OCI-LY1 (cell line): ENCODE data around the gene PTPRT.

Experiments used
- H2AFZ ChIP-seq: fragments of 200-600 bp; sonication (generic), shearing (Covaris generic); 2 replicates; pipeline ENCODE4 v1.6.0; 2014; ENCODE audit warnings: antibody characterized with exemption, mild to moderate bottlenecking, low read length
- H3F3A ChIP-seq: fragments of 200-600 bp; sonication (generic), shearing (Covaris generic); 2 replicates; pipeline ENCODE4 v1.6.0; 2014; ENCODE audit warnings: mild to moderate bottlenecking, antibody characterized with exemption, low read length, moderate library complexity; ENCODE audit not compliant: insufficient read depth
- H3K27ac ChIP-seq: fragments of 200-600 bp; sonication (generic); 2 replicates; pipeline ENCODE4 v1.5.1; 2014; ENCODE audit warnings: low read length, mixed run types, mild to moderate bottlenecking, low read depth; ENCODE audit not compliant: poor library complexity, severe bottlenecking
- H3K27me3 ChIP-seq: fragments of 200-600 bp; sonication (generic); 2 replicates; pipeline ENCODE4 v1.6.0; 2014; ENCODE audit warnings: antibody characterized with exemption, mild to moderate bottlenecking, low read length, moderate library complexity; ENCODE audit not compliant: insufficient read depth
- H3K36me3 ChIP-seq: fragments of 200-600 bp; sonication (generic); 2 replicates; pipeline ENCODE4 v1.6.1; 2014; ENCODE audit warnings: mild to moderate bottlenecking, antibody characterized with exemption, low read length, moderate library complexity, mixed read lengths; ENCODE audit not compliant: insufficient read depth
- H3K4me1 ChIP-seq: fragments of 200-600 bp; sonication (generic); 2 replicates; pipeline ENCODE4 v1.5.1; 2014; ENCODE audit warnings: mild to moderate bottlenecking, low read length, moderate library complexity; ENCODE audit not compliant: insufficient read depth, severe bottlenecking
- H3K4me2 ChIP-seq: fragments of 200-600 bp; sonication (generic), shearing (Covaris generic); 2 replicates; pipeline ENCODE4 v1.6.1; 2014; ENCODE audit warnings: low read length
- H3K4me3 ChIP-seq: fragments of 200-600 bp; sonication (generic); 2 replicates; pipeline ENCODE4 v1.5.1; 2014; ENCODE audit warnings: low read length, low read depth, mild to moderate bottlenecking, mixed read lengths; ENCODE audit not compliant: poor library complexity, severe bottlenecking
- H3K79me2 ChIP-seq: fragments of 200-600 bp; shearing (Covaris generic); 2 replicates; pipeline ENCODE4 v1.6.1; 2016; ENCODE audit warnings: mixed run types, low read length, mixed read lengths; ENCODE audit not compliant: insufficient read depth
- H3K9ac ChIP-seq: fragments of 200-600 bp; sonication (generic), shearing (Covaris generic); 2 replicates; pipeline ENCODE4 v1.6.1; 2014; ENCODE audit warnings: mild to moderate bottlenecking, low read length, mixed read lengths
- H3K9me2 ChIP-seq: fragments of 200-600 bp; sonication (generic), shearing (Covaris generic); 2 replicates; pipeline ENCODE4 v1.6.1; 2014; ENCODE audit warnings: low read depth, mild to moderate bottlenecking, low read length, mixed read lengths
- H3K9me3 ChIP-seq: fragments of 200-600 bp; shearing (Covaris generic); 2 replicates; pipeline ENCODE4 v1.6.1; 2014; ENCODE audit warnings: low read length, mixed read lengths
- H4K20me1 ChIP-seq: fragments of 200-600 bp; sonication (generic), shearing (Covaris generic); 2 replicates; pipeline ENCODE4 v1.6.0; 2016; ENCODE audit warnings: mild to moderate bottlenecking, low read length; ENCODE audit not compliant: insufficient read depth
- EZH2 ChIP-seq: fragments of 200-600 bp; sonication (generic), shearing (Covaris generic); IDR thresholded peaks from 2 replicates; pipeline ENCODE4 v1.8.0; 2017; ENCODE audit warnings: borderline replicate concordance, mixed run types, mild to moderate bottlenecking, antibody characterized with exemption, low read length, moderate library complexity, mixed read lengths
- TF ChIP-seq, protein P1 (sequence below): fragments of 200-600 bp; sonication (generic), shearing (Covaris generic); IDR thresholded peaks from 2 replicates; pipeline ENCODE4 v1.5.1; 2017; ENCODE audit warnings: mild to moderate bottlenecking, antibody characterized with exemption, low read length, moderate library complexity, mixed read lengths

Gene PTPRT

GRCh38 chr20:42963796-42964195, 225.9 kb downstream of the PTPRT start:
- Histone ChIP-seq H3K36me3 (no peaks in the 10 kb centered on the region), H3F3A (no peaks in the 10 kb centered on the region), H3K4me3 (no peak overlapping the region), H2AFZ (no peak overlapping the region), H3K27ac (no peak overlapping the region), H3K9me2 (no peaks in the 10 kb centered on the region), H3K4me1 (no peaks in the 10 kb centered on the region), H3K79me2 (no peaks in the 10 kb centered on the region), H4K20me1 (no peaks in the 10 kb centered on the region), H3K9ac (no peak overlapping the region), H3K9me3 (no peaks in the 10 kb centered on the region), H3K4me2 (no peak overlapping the region), H3K27me3 (no peaks in the 10 kb centered on the region; the same call in 1 of the 2 replicates)
- TF ChIP-seq EZH2 = no peak
- TF ChIP-seq, protein P1, sequence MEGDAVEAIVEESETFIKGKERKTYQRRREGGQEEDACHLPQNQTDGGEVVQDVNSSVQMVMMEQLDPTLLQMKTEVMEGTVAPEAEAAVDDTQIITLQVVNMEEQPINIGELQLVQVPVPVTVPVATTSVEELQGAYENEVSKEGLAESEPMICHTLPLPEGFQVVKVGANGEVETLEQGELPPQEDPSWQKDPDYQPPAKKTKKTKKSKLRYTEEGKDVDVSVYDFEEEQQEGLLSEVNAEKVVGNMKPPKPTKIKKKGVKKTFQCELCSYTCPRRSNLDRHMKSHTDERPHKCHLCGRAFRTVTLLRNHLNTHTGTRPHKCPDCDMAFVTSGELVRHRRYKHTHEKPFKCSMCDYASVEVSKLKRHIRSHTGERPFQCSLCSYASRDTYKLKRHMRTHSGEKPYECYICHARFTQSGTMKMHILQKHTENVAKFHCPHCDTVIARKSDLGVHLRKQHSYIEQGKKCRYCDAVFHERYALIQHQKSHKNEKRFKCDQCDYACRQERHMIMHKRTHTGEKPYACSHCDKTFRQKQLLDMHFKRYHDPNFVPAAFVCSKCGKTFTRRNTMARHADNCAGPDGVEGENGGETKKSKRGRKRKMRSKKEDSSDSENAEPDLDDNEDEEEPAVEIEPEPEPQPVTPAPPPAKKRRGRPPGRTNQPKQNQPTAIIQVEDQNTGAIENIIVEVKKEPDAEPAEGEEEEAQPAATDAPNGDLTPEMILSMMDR = no peak

- Histone ChIP-seq H4K20me1 (no peaks in the 10 kb centered on the region), H3K79me2 (no peaks in the 10 kb centered on the region), H3K9me3 (no peaks in the 10 kb centered on the region), H3F3A (no peaks in the 10 kb centered on the region), H3K4me1 (no peaks in the 10 kb centered on the region), H2AFZ (no peak overlapping the region), H3K27me3 (no peaks in the 10 kb centered on the region; the same call in 1 of the 2 replicates), H3K9me2 (no peaks in the 10 kb centered on the region), H3K4me3 (no peak overlapping the region), H3K27ac (no peak overlapping the region), H3K4me2 (no peak overlapping the region), H3K9ac (no peak overlapping the region), H3K36me3 (no peaks in the 10 kb centered on the region)
- no peak for TF ChIP-seq EZH2
- TF ChIP-seq, protein P1 = no peak
Observed at GRCh38 chr20:42961771-42962170, 227.9 kb downstream of the PTPRT start.

- Histone ChIP-seq H3K27ac (no peak overlapping the region), H3K9me2 (no peaks in the 10 kb centered on the region), H3K4me1 (no peaks in the 10 kb centered on the region), H3K79me2 (no peaks in the 10 kb centered on the region), H4K20me1 (no peaks in the 10 kb centered on the region), H3K4me3 (no peak overlapping the region), H3K4me2 (no peak overlapping the region), H3K27me3 (no peaks in the 10 kb centered on the region; the same call in 1 of the 2 replicates), H2AFZ (no peak overlapping the region), H3K36me3 (no peaks in the 10 kb centered on the region), H3F3A (no peaks in the 10 kb centered on the region), H3K9me3 (no peaks in the 10 kb centered on the region), H3K9ac (no peak overlapping the region)
- TF ChIP-seq, protein P1 = no peak
- TF ChIP-seq EZH2 = no peak
Observed at GRCh38 chr20:42959996-42960395, 229.7 kb downstream of the PTPRT start.
